OCI-LY3 (cell line): ENCODE measurements around the gene PLRG1.

Source experiments
- H2AFZ ChIP-seq: fragments of 200-600, 300-600 bp; shearing (Covaris generic); 2 replicates; pipeline ENCODE4 v1.6.0; 2014; ENCODE audit warnings: antibody characterized with exemption, low read depth, low read length
- H3K27ac ChIP-seq: fragments of 200-600, 300-600 bp; sonication (generic); 2 replicates; pipeline ENCODE4 v1.5.1; 2014; ENCODE audit warnings: mild to moderate bottlenecking, low read length, moderate library complexity, mixed read lengths
- H3K27me3 ChIP-seq: fragments of 200-600, 300-600 bp; sonication (generic); 2 replicates; pipeline ENCODE4 v1.6.1; 2014; ENCODE audit warnings: low read depth, low read length, mixed read lengths
- H3K36me3 ChIP-seq: fragments of 200-600, 300-600 bp; sonication (generic); replicated peaks from 2 replicates; pipeline ENCODE3; 2014; ENCODE audit warnings: low read depth, low read length, mixed read lengths
- H3K4me1 ChIP-seq: fragments of 300-600, 200-600 bp; sonication (generic); 2 replicates; pipeline ENCODE4 v1.6.1; 2014; ENCODE audit warnings: low read length, mixed read lengths
- H3K4me2 ChIP-seq: fragments of 200-600, 300-600 bp; sonication (generic); 2 replicates; pipeline ENCODE4 v1.6.1; 2014; ENCODE audit warnings: low read length, mixed read lengths
- H3K4me3 ChIP-seq: fragments of 300-600, 200-600 bp; sonication (generic); 2 replicates; pipeline ENCODE4 v1.5.1; 2014; ENCODE audit warnings: antibody characterized with exemption, mild to moderate bottlenecking, low read length, moderate library complexity
- H3K79me2 ChIP-seq: fragments of 300-600, 200-600 bp; shearing (Covaris generic); 2 replicates; pipeline ENCODE4 v1.6.1; 2014; ENCODE audit warnings: mild to moderate bottlenecking, low read length, mixed read lengths
- H3K9ac ChIP-seq: fragments of 300-600, 200-600 bp; shearing (Covaris generic); 2 replicates; pipeline ENCODE4 v1.6.0; 2014; ENCODE audit warnings: mild to moderate bottlenecking, low read length, moderate library complexity
- H3K9me3 ChIP-seq: fragments of 200-600, 300-600 bp; shearing (Covaris generic); 2 replicates; pipeline ENCODE4 v1.6.1; 2014; ENCODE audit warnings: low read length, mixed read lengths; ENCODE audit not compliant: insufficient read depth
- H4K20me1 ChIP-seq: fragments of 200-600, 300-600 bp; sonication (generic); 2 replicates; pipeline ENCODE4 v1.6.1; 2016; ENCODE audit warnings: low read length, mixed read lengths; ENCODE audit not compliant: insufficient read depth
- CTCF ChIP-seq: fragments of 200-600, 300-600 bp; sonication (generic); IDR thresholded peaks from 2 replicates; pipeline ENCODE4 v1.5.1; 2014; ENCODE audit warnings: antibody characterized with exemption, low read length, low read depth
- EZH2phosphoT487 ChIP-seq: fragments of 200-600 bp; shearing (Covaris generic); IDR thresholded peaks from 2 replicates; pipeline ENCODE4 v1.6.1; 2018; ENCODE audit warnings: antibody characterized with exemption, mixed run types, low read depth

The PLRG1 gene

GRCh38 chr4:154497889-154498288, 52.3 kb downstream of the PLRG1 start:
- H4K20me1 ChIP-seq = no peaks in the 10 kb centered on the region

GRCh38 chr4:154495867-154496266, 54.3 kb downstream of the PLRG1 start:
- Histone ChIP-seq H3K27me3 (peaks cover 45% of the 10 kb centered on the region), H3K4me3 (no peak overlapping the region), H3K27ac (no peak overlapping the region), H3K9me3 (no peaks in the 10 kb centered on the region), H2AFZ (no peak overlapping the region), H3K36me3 (no peaks in the 10 kb centered on the region), H4K20me1 (no peaks in the 10 kb centered on the region), H3K79me2 (no peaks in the 10 kb centered on the region), H3K4me2 (no peak overlapping the region), H3K4me1 (no peaks in the 10 kb centered on the region), H3K9ac (no peak overlapping the region)
- TF ChIP-seq CTCF = no peak
- TF ChIP-seq EZH2phosphoT487 = no peak

More at GRCh38 chr4:154497889-154498288, 52.3 kb downstream of the PLRG1 start:
- Histone ChIP-seq H3K4me3 (no peak overlapping the region), H3K79me2 (no peaks in the 10 kb centered on the region), H3K9ac (no peak overlapping the region), H2AFZ (no peak overlapping the region), H3K27me3 (peaks cover 59% of the 10 kb centered on the region), H3K36me3 (no peaks in the 10 kb centered on the region), H3K27ac (no peak overlapping the region), H3K4me1 (no peaks in the 10 kb centered on the region), H3K4me2 (no peak overlapping the region), H3K9me3 (no peaks in the 10 kb centered on the region)
- TF ChIP-seq CTCF = no peak
- TF ChIP-seq EZH2phosphoT487 = no peak

GRCh38 chr4:154492288-154492687, 57.9 kb downstream of the PLRG1 start:
- H3K27ac ChIP-seq = no peak overlapping the region
- H2AFZ ChIP-seq = no peak overlapping the region
- no peaks in the 10 kb centered on the region for H4K20me1 ChIP-seq
- no peak for TF ChIP-seq EZH2phosphoT487
- TF ChIP-seq CTCF = no peak
- no peak overlapping the region for H3K9ac ChIP-seq
- no peaks in the 10 kb centered on the region; the same call in 1 of the 2 replicates for H3K9me3 ChIP-seq
- H3K4me2 ChIP-seq = no peak overlapping the region
- H3K4me3 ChIP-seq = no peak overlapping the region
- no peaks in the 10 kb centered on the region for H3K36me3 ChIP-seq
- H3K27me3 ChIP-seq = peaks cover 25% of the 10 kb centered on the region
- H3K4me1 ChIP-seq = no peaks in the 10 kb centered on the region
- no peaks in the 10 kb centered on the region for H3K79me2 ChIP-seq

GRCh38 chr4:154491341-154492271, 58.6 kb downstream of the PLRG1 start, which contains the start of gene DCHS2:
TSS of gene DCHS2 (minus strand) at chr4:154491799. CDS start at chr4:154491355, 444 bp downstream.
- H3K9ac ChIP-seq = no peak within 1 kb of the TSS
- H3K27me3 ChIP-seq = peaks cover 25% of the 10 kb centered on the region
- H3K36me3 ChIP-seq = no peaks in the 10 kb centered on the region
- no peak for TF ChIP-seq CTCF
- TF ChIP-seq EZH2phosphoT487 = no peak
- no peak within 1 kb of the TSS for H3K4me3 ChIP-seq
- no peaks in the 10 kb centered on the region for H3K79me2 ChIP-seq
- H3K4me1 ChIP-seq = peaks cover 3% of the 10 kb centered on the region
- no peaks in the 10 kb centered on the region; the same call in 1 of the 2 replicates for H3K9me3 ChIP-seq
- no peak within 1 kb of the TSS for H2AFZ ChIP-seq
- no peak within 1 kb of the TSS for H3K4me2 ChIP-seq
- no peak within 1 kb of the TSS for H3K27ac ChIP-seq
- H4K20me1 ChIP-seq = no peaks in the 10 kb centered on the region
